B cell (primary cell): ENCODE measurements around the gene SH3GL3.

Experiments used
- CTCF ChIP-seq: fragments of 200-600 bp; IDR thresholded peaks from one replicate; pipeline ENCODE4 v1.8.0; 2022; ENCODE audit warnings: antibody characterized with exemption, mild to moderate bottlenecking
- EZH2 ChIP-seq: IDR thresholded peaks from 2 replicates; pipeline ENCODE4 v1.6.1; 2012; ENCODE audit warnings: borderline replicate concordance, low read depth, mild to moderate bottlenecking, moderate library complexity, low read length; ENCODE audit not compliant: insufficient read depth, poor library complexity, severe bottlenecking

- TF ChIP-seq CTCF, result no peak
- no peak for TF ChIP-seq EZH2
Observed at GRCh38 chr15:83655237-83655616, 208.1 kb downstream of the SH3GL3 start.
